HPDE6-E6E7 (cell line): Measurements from ENCODE around the gene TAGLN2.
A peak's percentile ranks its signal among the peaks of the same experiment; 100 is the strongest.

ENCODE experiments used
- DNase-seq: peaks from one replicate; pipeline ENCODE4 v3.0.0; 2011; ENCODE audit warnings: missing footprints; ENCODE audit errors: extremely low spot score

TAGLN2 gene

GRCh38 chr1:159924791-159925718 lies at the start of gene TAGLN2:
TAGLN2 (minus strand) TSS chr1:159925507; CDS start chr1:159920509, 4,998 bp downstream.
- peak; percentile 85 for DNase-seq

GRCh38 chr1:159974350-159974965 lies 49.2 kb upstream of the TAGLN2 start:
- no peak for DNase-seq

GRCh38 chr1:159973350-159973940 lies 48.1 kb upstream of the TAGLN2 start:
- DNase-seq = no peak

GRCh38 chr1:159972443-159973205 lies 47.3 kb upstream of the TAGLN2 start:
- no peak for DNase-seq

GRCh38 chr1:159970932-159971342 lies 45.6 kb upstream of the TAGLN2 start:
- DNase-seq = no peak

- no peak for DNase-seq
Observed at GRCh38 chr1:159968901-159969300, 43.6 kb upstream of the TAGLN2 start.

- no peak for DNase-seq
Observed at GRCh38 chr1:159965263-159965662, 40.0 kb upstream of the TAGLN2 start.

- DNase-seq = no peak
Observed at GRCh38 chr1:159964144-159964543, 38.8 kb upstream of the TAGLN2 start.

GRCh38 chr1:159962176-159962575 lies 36.9 kb upstream of the TAGLN2 start:
- no peak for DNase-seq

- no peak for DNase-seq
Observed at GRCh38 chr1:159961636-159962035, 36.3 kb upstream of the TAGLN2 start.

- peak; percentile 80 for DNase-seq
Observed at GRCh38 chr1:159960721-159961381, 35.5 kb upstream of the TAGLN2 start.

- DNase-seq = peak; percentile 54
Observed at GRCh38 chr1:159959451-159959850, 34.1 kb upstream of the TAGLN2 start.

GRCh38 chr1:159958719-159959380 lies 33.5 kb upstream of the TAGLN2 start:
- no peak for DNase-seq

- DNase-seq = no peak
Observed at GRCh38 chr1:159957824-159958268, 32.5 kb upstream of the TAGLN2 start.

GRCh38 chr1:159955456-159955855 lies 30.1 kb upstream of the TAGLN2 start:
- no peak for DNase-seq

- peak; percentile 38 for DNase-seq
Observed at GRCh38 chr1:159953536-159954515, 28.5 kb upstream of the TAGLN2 start, which contains the start of gene SLAMF9. SLAMF9 (minus strand) TSS chr1:159954237; CDS start chr1:159954137, 100 bp downstream.

GRCh38 chr1:159952932-159953331 lies 27.6 kb upstream of the TAGLN2 start:
- DNase-seq = no peak

- no peak for DNase-seq
Observed at GRCh38 chr1:159951551-159951950, 26.2 kb upstream of the TAGLN2 start.

- no peak for DNase-seq
Observed at GRCh38 chr1:159951016-159951415, 25.7 kb upstream of the TAGLN2 start.
